ENCODE data around the gene KRTAP1-3.
"Not testable (repeated sequence)": the region's sequence is repeated elsewhere in the genome, so short reads cannot be mapped to it uniquely, and the experiment has no call there.

Gene KRTAP1-3

DNA sequence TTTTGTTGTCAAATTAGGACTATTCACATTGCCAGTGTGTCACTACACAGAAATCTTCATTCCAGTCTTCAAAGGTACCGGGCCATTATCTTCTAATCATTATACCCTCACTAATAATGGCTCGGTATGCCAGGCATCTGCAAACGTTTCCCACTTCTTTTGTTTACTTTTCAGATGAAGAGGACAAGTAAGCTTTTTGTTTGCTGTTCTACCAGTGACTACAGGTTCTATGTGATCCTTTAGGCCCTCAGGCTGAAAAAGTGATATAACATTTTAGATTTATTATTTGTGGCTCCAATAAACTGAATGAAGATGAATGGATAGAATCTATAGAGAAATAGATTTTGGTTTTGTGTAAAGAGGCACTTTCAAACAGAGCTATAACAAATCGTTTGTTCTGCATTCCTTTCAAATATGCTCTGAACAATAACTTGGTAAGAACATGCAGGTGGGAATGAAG is 25.3 kb downstream of the KRTAP1-3 start:
- no peak for TF ChIP-seq POLR2A (IDR thresholded peaks at IDR 0.05; ENCODE audit: low read length)
- TF ChIP-seq GATA1 (IDR thresholded peaks at IDR 0.05; ENCODE audit: low read depth, low read length) = no peak
- no peak for DNase-seq

DNA sequence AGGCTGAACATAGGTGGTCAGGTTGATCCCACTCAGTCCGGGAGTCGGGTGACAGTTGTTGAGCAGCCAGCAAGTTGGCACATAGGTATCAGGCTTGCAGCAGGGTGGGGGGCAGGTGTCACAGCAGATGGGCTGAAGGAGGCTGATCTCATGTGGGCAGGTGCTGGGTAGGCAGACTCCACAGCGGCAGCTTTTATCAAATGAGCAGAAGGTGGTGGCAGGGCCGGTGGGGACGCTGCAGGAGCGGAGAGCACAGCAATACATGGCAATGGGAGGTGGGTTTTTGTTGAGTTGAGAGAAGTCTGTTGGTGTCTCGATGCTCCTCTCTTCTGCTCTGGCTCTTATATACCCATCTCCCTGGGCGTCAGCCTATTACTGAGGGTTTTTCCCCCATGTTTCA is 25.9 kb downstream of the KRTAP1-3 start, which contains the start of gene KRTAP3-1:
Gene KRTAP3-1 (minus strand): TSS at position 318 of the 400 bp plus-strand sequence. CDS start 54 bp downstream, at position 264.
- DNase-seq = no peak
- TF ChIP-seq GATA1 (IDR thresholded peaks at IDR 0.05; ENCODE audit: low read depth, low read length) = no peak
- no peak for TF ChIP-seq POLR2A (IDR thresholded peaks at IDR 0.05; ENCODE audit: low read length)

DNA sequence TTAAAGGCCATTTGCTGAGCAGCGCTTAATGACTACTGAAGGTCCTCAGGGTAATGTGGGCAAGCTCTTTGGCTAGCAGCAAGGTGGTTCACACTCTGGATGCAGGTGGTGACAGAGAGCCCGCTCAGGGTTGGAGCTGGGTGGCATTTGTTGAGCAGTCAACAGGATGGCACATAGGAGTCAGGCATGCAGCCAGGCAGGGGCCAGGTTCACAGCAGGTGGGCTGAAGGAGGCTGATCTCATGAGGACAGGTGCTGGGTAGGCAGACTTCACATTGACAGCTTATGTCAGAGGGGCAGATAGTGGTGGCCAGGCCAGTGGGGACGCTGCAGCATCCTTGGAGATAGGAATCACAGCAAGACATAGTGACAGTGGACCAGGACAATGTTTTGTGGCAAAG is 30.3 kb downstream of the KRTAP1-3 start:
- no peak for DNase-seq
- no peak for TF ChIP-seq GATA1 (IDR thresholded peaks at IDR 0.05; ENCODE audit: low read depth, low read length)

DNA sequence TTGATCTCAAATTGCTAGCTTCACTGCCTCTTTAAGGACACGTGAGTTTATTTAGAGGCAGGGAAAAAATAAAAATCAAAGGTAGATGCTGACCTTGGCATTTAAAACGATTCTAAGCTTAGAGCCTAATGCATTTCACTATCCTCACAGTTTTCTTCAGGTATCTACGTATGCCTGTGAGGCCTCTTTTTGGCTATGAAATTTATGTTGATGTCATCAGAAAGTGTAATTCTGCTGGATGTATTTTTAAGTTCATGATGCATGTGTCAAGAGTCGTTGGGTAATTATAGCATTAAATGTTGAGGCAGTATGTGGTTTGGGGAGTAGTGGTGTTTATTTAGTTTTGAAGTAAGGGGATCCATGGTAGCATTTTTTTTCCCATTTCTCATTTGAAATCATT is 30.7 kb downstream of the KRTAP1-3 start:
- DNase-seq = no peak
- TF ChIP-seq POLR2A (IDR thresholded peaks at IDR 0.05; ENCODE audit: low read length) = no peak
- TF ChIP-seq GATA1 (IDR thresholded peaks at IDR 0.05; ENCODE audit: low read depth, low read length) = no peak

DNA sequence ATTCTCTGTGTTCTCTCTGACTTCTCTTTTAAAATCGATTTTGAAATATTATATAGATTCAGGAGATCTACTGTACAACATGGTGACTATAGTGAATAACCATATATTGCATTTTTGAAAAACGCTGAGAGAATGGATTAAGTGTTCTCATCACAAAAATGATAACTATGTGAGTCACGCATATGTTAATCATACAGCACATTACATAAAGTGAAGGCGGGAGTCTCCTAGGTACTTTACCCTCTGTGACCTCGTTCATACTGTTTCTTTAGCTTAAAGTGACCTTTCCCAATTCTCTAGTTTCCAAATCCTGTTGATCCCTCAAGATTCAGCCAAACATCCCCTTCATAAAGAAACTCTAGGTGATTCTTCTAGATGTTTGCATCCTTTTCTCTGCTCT is 31.9 kb downstream of the KRTAP1-3 start:
- no peak for DNase-seq
- no peak for TF ChIP-seq POLR2A (IDR thresholded peaks at IDR 0.05; ENCODE audit: low read length)
- no peak for TF ChIP-seq GATA1 (IDR thresholded peaks at IDR 0.05; ENCODE audit: low read depth, low read length)

DNA sequence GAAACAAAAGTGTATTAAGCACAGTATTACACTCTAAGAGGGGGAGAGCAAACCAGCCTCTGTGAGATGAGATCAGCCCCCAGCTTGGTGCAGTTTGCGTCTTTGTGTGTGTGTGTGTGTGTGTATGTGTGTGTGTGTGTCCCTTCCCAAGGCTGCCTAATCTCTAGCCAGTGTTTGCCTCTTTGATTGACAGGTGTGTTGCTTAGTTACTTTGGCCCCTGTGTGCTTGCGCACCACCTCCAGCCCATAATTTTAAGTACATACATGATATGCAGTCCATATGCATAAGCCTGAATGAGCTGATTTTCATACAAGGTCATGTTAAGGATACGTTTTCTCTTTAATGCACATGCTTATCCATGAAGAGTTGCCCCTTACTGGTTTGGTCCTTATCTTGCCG is 32.9 kb downstream of the KRTAP1-3 start:
- TF ChIP-seq POLR2A (IDR thresholded peaks at IDR 0.05; ENCODE audit: low read length) (no peak), GATA1 (IDR thresholded peaks at IDR 0.05; ENCODE audit: low read depth, low read length) (no peak)
- DNase-seq = no peak

DNA sequence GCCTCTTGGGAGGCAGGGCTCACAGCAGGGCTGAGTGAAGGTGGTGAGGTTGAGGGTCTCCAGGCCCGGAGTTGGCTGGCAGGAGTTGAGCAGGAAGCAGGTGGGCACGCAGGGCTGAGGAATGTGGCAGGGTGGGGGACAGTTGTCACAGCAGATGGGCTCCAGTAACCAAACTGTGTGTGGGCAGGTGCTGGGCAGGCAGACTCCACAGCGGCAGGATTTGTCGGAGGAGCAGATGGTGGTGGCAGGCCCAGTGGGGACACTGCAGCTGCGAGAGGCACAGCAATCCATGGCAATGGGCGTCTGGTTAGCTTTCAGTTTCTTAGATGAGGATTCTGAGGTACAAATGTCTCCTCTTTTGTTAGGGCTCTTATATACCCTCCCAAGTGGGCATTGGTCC is 35.1 kb downstream of the KRTAP1-3 start, which contains the start of gene KRTAP3-2:
Gene KRTAP3-2 (minus strand): TSS at position 344 of the 400 bp plus-strand sequence. CDS start 53 bp downstream, at position 291.
- DNase-seq = not testable (repeated sequence)

DNA sequence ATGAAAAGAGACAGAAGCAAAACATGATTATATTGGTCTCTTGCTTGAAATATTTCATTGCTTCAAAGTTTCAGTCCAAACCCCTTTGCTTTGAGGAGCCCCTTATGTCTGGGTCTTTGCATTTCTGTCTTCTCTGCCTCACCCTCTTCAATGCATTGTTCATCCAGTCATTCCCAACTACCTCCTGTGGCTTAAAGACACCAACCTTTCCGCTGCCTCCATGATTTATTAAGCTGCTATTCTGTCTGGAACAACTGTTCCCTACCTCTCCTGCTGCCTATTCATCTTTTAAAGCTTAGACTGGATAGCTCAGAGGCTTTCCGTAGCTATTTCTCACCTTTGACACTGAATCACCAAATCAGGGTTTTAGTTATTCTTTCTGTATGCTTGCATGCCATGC is 37.3 kb downstream of the KRTAP1-3 start:
- no peak for TF ChIP-seq POLR2A (IDR thresholded peaks at IDR 0.05; ENCODE audit: low read length)
- no peak for TF ChIP-seq GATA1 (IDR thresholded peaks at IDR 0.05; ENCODE audit: low read depth, low read length)
- DNase-seq = no peak

DNA sequence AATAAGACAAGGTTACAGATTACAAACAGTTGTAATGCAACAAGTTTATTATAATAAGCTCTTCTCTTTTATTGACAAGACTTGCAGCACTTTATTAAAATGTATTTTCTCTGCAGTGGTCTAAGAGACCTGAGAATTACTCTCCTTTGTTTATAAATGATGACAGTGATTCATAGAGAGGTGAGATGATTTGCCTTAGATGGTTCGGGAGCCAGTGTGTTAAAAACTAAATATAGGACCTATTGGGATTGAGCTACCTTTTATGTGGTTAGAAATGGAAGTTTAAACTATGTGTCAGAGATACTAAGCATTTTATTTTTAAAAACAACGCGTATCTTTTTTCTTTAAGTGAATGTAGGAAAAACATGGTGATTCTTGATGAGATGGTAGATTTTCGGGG is 37.8 kb downstream of the KRTAP1-3 start:
- DNase-seq = no peak
- no peak for TF ChIP-seq POLR2A (IDR thresholded peaks at IDR 0.05; ENCODE audit: low read length)
- TF ChIP-seq GATA1 (IDR thresholded peaks at IDR 0.05; ENCODE audit: low read depth, low read length) = no peak

DNA sequence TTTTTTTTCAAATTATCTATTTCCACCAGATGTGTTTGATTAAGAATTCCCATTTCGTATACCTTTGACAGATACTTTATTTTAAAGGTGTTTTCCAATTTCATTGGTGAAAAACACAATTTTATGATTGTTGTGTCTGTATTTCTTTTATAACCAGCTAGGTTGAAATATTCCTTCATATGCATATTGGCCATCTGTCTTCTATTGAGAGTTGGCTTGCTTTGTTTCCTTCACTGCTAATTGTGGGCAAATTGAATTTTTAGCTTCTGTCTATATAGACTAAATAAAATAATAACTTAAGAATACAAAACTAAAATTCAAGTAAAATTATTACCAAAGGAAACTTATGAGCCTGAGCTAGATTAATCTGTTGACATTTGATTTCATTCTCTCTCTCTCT is 39.6 kb downstream of the KRTAP1-3 start:
- no peak for TF ChIP-seq POLR2A (IDR thresholded peaks at IDR 0.05; ENCODE audit: low read length)
- TF ChIP-seq GATA1 (IDR thresholded peaks at IDR 0.05; ENCODE audit: low read depth, low read length) = no peak
- no peak for DNase-seq

DNA sequence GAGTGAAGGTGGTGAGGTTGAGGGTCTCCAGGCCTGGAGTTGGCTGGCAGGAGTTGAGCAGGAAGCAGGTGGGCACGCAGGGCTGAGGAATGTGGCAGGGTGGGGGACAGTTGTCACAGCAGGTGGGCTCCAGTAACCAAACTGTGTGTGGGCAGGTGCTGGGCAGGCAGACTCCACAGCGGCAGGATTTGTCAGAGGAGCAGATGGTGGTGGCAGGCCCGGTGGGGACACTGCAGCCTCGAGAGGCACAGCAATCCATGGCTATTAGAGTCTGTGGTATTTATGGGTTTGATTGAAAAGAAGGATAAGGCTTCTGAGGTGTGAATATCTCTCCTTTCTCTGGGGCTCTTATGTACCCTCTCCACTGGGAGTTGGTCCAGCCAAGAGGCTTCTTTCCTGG is 40.8 kb downstream of the KRTAP1-3 start, which contains the start of gene KRTAP3-3:
Gene KRTAP3-3 (minus strand): TSS at position 326 of the 400 bp plus-strand sequence. CDS start 67 bp downstream, at position 259.
- no peak for DNase-seq
- TF ChIP-seq POLR2A (IDR thresholded peaks at IDR 0.05; ENCODE audit: low read length) (no peak), GATA1 (IDR thresholded peaks at IDR 0.05; ENCODE audit: low read depth, low read length) (no peak)

DNA sequence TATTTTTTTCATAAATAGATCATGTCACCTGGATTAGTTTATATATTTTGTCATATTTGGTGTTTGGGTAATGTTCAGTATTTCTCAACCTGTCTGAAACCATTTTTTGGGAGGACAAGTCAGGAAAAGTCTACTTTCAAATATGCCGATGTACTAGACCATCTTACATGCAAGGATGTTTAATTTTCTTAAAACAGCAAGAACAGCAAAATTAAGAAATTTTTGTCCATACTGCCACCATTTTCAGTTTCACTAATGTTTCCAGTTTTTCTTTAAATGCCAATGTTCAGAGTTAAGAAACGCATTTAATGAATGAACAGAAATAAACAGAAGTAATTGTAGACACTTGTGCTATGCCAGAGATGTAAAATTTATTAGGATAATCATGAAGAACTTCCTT is 41.6 kb downstream of the KRTAP1-3 start:
- no peak for DNase-seq
- TF ChIP-seq POLR2A (IDR thresholded peaks at IDR 0.05; ENCODE audit: low read length) (no peak), GATA1 (IDR thresholded peaks at IDR 0.05; ENCODE audit: low read depth, low read length) (no peak)

DNA sequence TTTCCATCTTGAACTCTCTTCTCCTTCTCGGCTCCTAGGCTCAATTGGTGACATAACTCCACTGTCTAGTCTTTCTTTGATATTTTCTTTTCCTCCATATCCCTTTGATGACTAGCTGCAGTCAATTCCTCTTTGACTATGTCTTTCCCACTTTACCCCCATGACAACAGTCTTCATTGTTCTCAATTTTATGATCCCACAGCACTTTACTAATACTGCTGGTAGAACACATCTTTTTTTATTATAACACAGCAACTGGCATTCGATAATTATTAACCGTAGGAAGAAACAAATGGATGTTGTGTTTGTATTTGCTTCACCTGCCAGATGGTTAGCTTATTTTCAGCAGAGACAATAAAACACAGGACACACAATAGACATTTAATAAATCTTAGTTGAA is 42.0 kb downstream of the KRTAP1-3 start:
- DNase-seq = no peak
- TF ChIP-seq GATA1 (IDR thresholded peaks at IDR 0.05; ENCODE audit: low read depth, low read length) (no peak), POLR2A (IDR thresholded peaks at IDR 0.05; ENCODE audit: low read length) (no peak)

DNA sequence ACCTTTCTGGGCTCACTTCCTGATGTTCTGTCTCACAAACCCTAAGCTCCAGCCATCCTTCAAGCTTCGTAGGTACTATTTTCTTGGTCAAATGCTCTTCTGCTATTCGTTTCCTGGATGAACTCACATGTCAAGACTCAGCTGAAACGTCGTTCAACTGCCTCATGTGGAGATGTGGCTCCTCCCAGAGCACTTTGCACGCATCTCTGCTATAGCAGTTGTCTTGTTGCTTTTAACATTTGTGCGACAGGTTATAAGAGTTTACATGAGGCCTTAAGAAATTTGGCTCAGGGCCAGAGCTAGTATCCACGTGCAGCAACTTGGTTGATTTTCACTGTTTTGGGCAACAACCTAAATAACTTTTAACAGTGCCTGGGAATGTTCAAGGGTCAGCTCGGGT is 47.8 kb downstream of the KRTAP1-3 start:
- DNase-seq = no peak
- no peak for TF ChIP-seq GATA1 (IDR thresholded peaks at IDR 0.05; ENCODE audit: low read depth, low read length)
- TF ChIP-seq POLR2A (IDR thresholded peaks at IDR 0.05; ENCODE audit: low read length) = no peak

DNA sequence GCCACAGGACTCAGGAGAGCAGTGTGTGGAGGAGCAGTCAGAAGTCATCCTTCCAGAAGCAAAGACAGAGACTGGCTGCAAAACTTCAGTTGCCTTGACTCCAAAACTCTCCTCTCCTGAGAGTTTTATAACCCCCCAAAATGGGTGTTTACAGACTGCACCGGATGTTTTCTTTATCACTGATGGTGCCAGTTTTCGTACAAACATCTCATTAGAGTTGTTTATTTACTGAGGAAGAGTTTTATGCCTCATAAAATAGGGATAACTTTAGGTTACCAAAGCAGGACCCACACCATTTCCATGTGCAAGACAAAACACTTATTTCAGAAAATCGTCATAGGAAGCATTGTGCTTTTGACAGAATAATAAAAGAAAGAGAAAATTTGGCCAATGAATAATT is 50.4 kb downstream of the KRTAP1-3 start, which contains the start of gene KRT40:
Gene KRT40 (minus strand): TSS at position 101 of the 400 bp plus-strand sequence. CDS start 53 bp downstream, at position 48.
- no peak for DNase-seq
- TF ChIP-seq POLR2A (IDR thresholded peaks at IDR 0.05; ENCODE audit: low read length) (no peak), GATA1 (IDR thresholded peaks at IDR 0.05; ENCODE audit: low read depth, low read length) (no peak)

Measured in erythroblast (primary cell).